Measurements from ENCODE around the gene CPNE7.
"Not testable (repeated sequence)": the region's sequence is repeated elsewhere in the genome, so short reads cannot be mapped to it uniquely, and the experiment has no call there.

Gene CPNE7

DNA sequence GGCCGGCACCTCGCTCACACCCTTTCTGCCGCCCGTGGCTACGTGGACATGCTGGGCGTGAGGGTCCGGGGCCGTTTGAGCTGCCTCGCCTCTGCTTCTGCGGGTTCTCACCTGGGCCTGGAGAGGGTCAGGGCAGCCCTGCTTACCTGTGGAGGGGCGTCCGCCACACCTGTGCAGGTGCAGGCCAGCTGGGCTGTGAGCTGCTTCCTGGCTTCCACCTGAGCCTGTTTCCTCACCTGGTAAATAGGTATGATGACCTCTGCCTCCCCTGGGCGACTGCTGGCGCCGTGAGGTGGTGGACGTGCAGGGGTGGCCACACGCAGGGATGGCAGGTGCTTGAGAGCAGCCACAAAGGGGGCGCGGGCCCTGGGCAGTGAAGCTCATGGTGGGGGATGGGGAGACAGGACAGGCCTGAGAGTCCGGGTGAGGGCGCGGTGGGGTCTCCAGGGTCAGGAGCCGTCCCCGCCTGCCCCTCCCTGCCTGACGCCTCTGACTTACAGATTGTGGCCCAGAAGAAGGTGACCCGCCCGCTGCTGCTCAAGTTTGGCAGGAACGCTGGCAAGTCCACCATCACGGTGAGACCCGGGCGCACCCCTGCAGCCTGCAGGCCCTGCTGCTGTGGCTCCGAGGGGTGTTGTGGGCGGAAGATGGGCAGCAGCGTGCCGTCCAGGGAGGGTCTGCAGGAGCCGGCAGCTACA, 7.8 kb downstream of the CPNE7 start:
- DNase-seq (ENCODE audit: low read depth, low spot score), result no peak

GRCh38 chr16:89583895-89584644, 8.5 kb downstream of the CPNE7 start:
- DNase-seq (ENCODE audit: low read depth, low spot score), result no peak

DNA sequence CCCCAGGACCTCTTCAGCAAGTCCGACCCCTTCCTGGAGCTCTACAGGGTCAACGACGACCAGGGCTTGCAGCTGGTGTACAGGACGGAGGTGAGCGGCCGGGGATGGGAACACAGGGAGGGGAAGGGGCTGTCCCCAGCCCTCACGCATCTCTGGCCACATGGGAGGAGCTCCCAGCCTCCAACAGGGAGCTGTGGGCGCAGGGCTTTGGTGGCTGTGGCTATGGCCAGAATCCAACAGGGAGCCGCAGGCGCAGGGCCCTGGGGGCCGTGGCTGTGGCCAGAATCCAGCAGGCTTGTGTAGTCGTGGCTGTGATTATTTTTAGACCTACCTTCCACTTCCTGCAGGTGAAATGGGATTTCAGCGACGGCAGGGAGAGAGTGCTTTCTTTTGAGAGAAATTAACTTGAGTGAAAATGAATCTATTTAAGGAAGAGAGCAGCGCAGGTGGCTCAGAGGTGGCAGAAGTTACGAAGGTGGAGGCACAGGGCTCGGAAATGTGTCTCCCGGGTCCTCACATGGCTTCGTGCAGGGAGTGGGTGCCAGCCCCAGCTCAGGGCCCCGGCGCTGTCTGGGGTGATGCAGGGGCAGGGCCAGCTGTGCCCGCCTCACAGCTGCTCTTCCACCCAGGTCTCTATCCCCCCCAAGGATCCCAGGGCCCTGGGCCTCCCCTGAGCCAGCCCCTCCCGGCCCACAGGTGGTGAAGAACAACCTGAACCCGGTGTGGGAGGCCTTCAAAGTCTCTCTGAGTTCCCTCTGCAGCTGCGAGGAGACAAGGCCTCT, 9.4 kb downstream of the CPNE7 start:
- DNase-seq (ENCODE audit: low read depth, low spot score), result no peak

DNA sequence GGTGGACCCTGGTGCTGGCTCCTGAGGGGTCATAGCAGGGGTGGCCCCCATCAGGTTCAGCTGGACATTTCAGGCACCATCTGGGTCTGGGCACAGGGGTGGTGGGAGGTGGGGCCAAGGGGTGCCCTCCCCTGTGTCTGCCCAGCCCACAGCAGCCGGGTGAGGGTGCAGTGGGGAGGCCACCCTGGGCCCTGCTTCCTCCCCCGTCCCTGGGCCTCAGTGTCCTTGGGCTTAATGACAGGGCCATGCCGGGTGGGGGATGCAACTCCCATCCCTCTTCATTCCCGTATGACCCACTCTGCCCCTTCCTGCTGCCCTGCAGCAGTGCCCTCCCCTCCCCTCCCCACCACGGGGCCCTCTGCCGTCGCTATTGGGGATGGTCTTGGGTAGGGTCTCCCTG, 10.7 kb downstream of the CPNE7 start:
- DNase-seq (ENCODE audit: low read depth, low spot score), result no peak

DNA sequence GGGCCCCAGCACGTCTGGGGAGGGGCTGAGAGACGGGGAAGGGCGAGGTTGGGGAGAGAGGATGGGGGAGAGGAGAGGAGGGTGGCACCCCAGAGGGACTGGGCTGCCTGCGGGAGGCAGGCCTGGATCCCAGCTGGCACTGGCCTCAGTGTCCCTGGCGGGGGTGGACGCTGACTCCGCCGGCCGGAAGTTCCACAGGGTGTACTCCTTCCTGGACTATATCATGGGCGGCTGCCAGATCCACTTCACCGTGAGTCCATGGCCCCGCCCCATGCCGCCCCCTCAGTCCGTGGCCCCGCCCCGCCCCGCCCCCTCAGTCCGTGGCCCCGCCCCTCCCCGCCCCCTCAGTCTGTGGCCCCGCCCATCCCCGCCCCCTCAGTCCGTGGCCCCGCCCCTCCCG, 11.3 kb downstream of the CPNE7 start:
- no peak for DNase-seq (ENCODE audit: low read depth, low spot score)

- DNase-seq (ENCODE audit: low read depth, low spot score), result not testable (repeated sequence)
These were observed 12.1 kb downstream of the CPNE7 start for GRCh38 chr16:89587676-89588075.

GRCh38 chr16:89588413-89589109, 13.0 kb downstream of the CPNE7 start:
- no peak for DNase-seq (ENCODE audit: low read depth, low spot score)

GRCh38 chr16:89589241-89589926, 13.8 kb downstream of the CPNE7 start:
- DNase-seq (ENCODE audit: low read depth, low spot score), result no peak

GRCh38 chr16:89593841-89594240, 18.3 kb downstream of the CPNE7 start:
- no peak for DNase-seq (ENCODE audit: low read depth, low spot score)

- no peak for DNase-seq (ENCODE audit: low read depth, low spot score)
These were observed 19.9 kb downstream of the CPNE7 start for GRCh38 chr16:89595330-89596060.

DNA sequence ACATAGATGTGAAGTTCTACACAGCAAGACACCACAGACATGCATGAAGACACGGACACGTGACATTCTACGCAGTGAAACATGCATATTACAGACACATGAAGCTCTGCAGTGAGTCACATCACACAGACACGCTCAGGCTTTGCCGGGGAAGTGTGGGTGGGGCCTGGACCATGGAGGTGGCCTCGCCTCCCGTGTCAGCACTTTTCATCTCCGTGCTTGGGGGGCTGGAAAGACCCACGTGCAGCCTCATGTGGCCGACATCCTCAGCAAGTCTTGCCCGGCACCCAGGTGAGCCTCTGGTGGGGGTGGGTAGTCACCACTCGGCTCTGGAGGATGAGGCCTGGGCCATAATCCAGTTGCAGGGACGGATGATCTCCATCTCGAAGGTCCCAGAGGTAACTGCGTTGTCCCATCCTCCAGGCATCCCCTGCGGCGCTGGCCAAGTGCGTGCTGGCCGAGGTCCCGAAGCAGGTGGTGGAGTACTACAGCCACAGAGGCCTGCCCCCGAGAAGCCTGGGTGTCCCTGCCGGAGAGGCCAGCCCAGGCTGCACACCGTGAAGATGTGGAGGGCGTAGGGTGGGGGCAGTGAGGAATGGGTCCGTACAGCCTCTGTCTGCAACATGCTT, 20.6 kb downstream of the CPNE7 start:
- no peak for DNase-seq (ENCODE audit: low read depth, low spot score)

GRCh38 chr16:89596957-89597649, 21.5 kb downstream of the CPNE7 start:
- no peak for DNase-seq (ENCODE audit: low read depth, low spot score)

GRCh38 chr16:89598199-89598598, 22.6 kb downstream of the CPNE7 start:
- no peak for DNase-seq (ENCODE audit: low read depth, low spot score)

DNA sequence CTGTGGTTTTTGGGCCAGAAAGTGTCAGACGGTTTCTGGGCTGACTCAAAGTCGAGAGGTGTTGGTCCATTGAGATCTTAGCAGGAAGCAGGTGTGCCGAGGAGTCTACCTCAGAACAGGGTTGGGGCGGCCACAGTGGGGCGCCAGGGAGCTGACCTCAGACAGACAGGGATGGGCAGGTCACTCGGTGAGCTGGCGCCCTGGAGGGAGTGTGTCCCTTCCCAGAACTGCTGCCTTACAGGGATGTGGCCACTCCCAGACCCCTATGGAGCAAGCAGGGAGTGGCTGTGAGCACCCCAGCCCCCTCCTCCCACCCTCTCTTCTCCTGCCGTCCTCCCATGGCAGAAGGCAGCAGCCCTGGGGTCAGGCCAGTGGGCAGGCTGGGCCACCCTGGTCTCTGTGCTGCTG, 23.9 kb downstream of the CPNE7 start:
- no peak for DNase-seq (ENCODE audit: low read depth, low spot score)

DNA sequence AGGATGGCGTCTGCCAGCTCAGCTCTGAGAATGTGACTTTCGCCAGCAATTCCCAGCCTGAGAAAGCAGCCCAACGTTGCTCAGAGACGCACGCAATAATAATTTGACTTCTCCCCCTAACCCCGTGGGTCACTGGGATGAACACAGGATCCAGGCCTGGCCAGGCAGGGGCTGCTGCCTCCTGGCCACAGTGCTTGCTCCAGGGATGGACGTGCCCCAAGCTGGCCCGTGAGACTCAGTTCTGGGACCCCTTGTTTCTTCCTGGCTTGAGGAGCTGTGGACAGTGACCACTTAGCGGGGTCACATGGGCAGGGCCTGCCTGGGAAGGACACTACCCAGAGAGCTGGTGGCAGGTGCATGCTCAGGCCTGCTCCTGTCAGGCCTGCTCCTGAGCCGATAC, 24.3 kb downstream of the CPNE7 start:
- no peak for DNase-seq (ENCODE audit: low read depth, low spot score)

GRCh38 chr16:89600427-89600826, 24.9 kb downstream of the CPNE7 start:
- DNase-seq (ENCODE audit: low read depth, low spot score), result no peak

DNA sequence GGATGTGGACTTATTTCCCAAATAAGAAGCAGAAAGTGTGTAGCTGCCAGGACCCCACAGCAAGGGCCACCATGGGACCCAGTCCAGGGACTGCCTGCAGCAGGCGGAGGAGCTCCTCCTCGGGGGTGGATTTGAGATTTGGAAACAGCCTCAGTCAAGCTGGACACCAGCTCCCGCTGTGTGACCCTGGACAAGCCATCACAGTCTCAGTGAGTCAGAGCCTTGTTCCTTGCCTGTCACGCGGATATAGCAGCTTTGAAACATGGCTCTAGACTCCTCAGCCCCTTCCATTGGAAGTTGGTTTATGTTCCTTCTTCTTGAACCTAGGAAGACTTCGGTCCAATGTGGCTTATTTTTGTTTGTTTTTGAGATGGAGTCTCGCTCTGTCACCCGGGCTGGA, 25.4 kb downstream of the CPNE7 start:
- no peak for DNase-seq (ENCODE audit: low read depth, low spot score)

GRCh38 chr16:89601906-89602272, 26.3 kb downstream of the CPNE7 start:
- DNase-seq (ENCODE audit: low read depth, low spot score), result no peak

- no peak for DNase-seq (ENCODE audit: low read depth, low spot score)
These were observed 26.9 kb downstream of the CPNE7 start for GRCh38 chr16:89602273-89602951.
